HepG2 (cell line): ENCODE results near the gene SAA1.

Experiments used
- CEBPB ChIP-seq: IDR thresholded peaks from 2 replicates; pipeline ENCODE4 v1.6.1; 2011; ENCODE audit warnings: low read depth, low read length, improper control_type of control experiment, borderline replicate concordance
- JUND ChIP-seq: sonication (generic); formaldehyde crosslinking; IDR thresholded peaks from 2 replicates; pipeline ENCODE4 v1.8.0; 2022; ENCODE audit warnings: mild to moderate bottlenecking, missing genetic modification reagents
- MED1 ChIP-seq: sonication (generic); formaldehyde crosslinking; IDR thresholded peaks from 2 replicates; pipeline ENCODE4 v1.4.0; 2020; ENCODE audit warnings: missing genetic modification reagents
- MLLT10 ChIP-seq: sonication (generic); formaldehyde crosslinking; IDR thresholded peaks from 2 replicates; pipeline ENCODE4 v1.4.0; 2020; ENCODE audit warnings: missing genetic modification reagents
- MYC ChIP-seq: sonication (generic); formaldehyde crosslinking; IDR thresholded peaks from 2 replicates; pipeline ENCODE4 v1.9.0; 2021; ENCODE audit warnings: missing genetic modification reagents, borderline replicate concordance
- NCOA5 ChIP-seq: sonication (generic); formaldehyde crosslinking; IDR thresholded peaks from 2 replicates; pipeline ENCODE4 v1.4.0; 2020; ENCODE audit warnings: missing genetic modification reagents
- POLR2A ChIP-seq, 2 experiments: IDR thresholded peaks; 2 replicates each; pipeline ENCODE4 v1.6.1; 2011; ENCODE audit warnings: low read depth in 2 of 2, low read length in 2 of 2, mild to moderate bottlenecking in 1 of 2, moderate library complexity in 1 of 2; ENCODE audit not compliant: insufficient read depth in 1 of 2
- RAD21 ChIP-seq: fragments of 450-650 bp; formaldehyde crosslinking; IDR thresholded peaks from 2 replicates; pipeline ENCODE4 v1.5.0; 2020; ENCODE audit warnings: mild to moderate bottlenecking
- SMAD3 ChIP-seq: sonication (generic); formaldehyde crosslinking; IDR thresholded peaks from 2 replicates; pipeline ENCODE4 v1.4.0; 2020; ENCODE audit warnings: missing genetic modification reagents
- TAF1 ChIP-seq: sonication (generic); formaldehyde crosslinking; IDR thresholded peaks from 2 replicates; pipeline ENCODE4 v1.4.0; 2020; ENCODE audit warnings: missing genetic modification reagents
- TAF15 ChIP-seq: fragments of 200-400 bp; formaldehyde crosslinking; IDR thresholded peaks from one replicate; pipeline ENCODE4 v1.6.1; 2018; ENCODE audit warnings: mild to moderate bottlenecking, low read depth, low read length; ENCODE audit not compliant: poor library complexity, severe bottlenecking

GRCh38 chr11:18264677-18265555, 1.1 kb upstream of the SAA1 start:
- TF ChIP-seq MYC, result no peak
- no peak for TF ChIP-seq RAD21 (CRISPR knock-in tag)
- no peak for TF ChIP-seq JUND
- no peak for TF ChIP-seq NCOA5
- no peak for TF ChIP-seq CEBPB
- TF ChIP-seq MED1 (CRISPR knock-in tag), result no peak
- TF ChIP-seq POLR2A (IDR thresholded peaks at IDR 0.05; ENCODE audit: insufficient read depth in 1 of 2, low read depth in 2 of 2, low read length in 2 of 2), result no peak
- no peak for TF ChIP-seq TAF1 (CRISPR knock-in tag)
- TF ChIP-seq TAF15, result no peak
- no peak for TF ChIP-seq MLLT10 (CRISPR knock-in tag)
- no peak for TF ChIP-seq SMAD3 (CRISPR knock-in tag)
